Activated gamma-delta T cell treated with anti-CD3 and anti-CD28 coated beads, Interleukin-2, amount 50 U/mL, for 16 hours (primary cell): Measurements from ENCODE around the gene EIF4H.
A peak's percentile ranks its signal among the peaks of the same experiment; 100 is the strongest.
"Not testable (repeated sequence)": the region's sequence is repeated elsewhere in the genome, so short reads cannot be mapped to it uniquely, and the experiment has no call there.

ENCODE experiments used
- DNase-seq: peaks from one replicate; pipeline ENCODE4 v3.0.0-alpha.2; 2020; ENCODE audit warnings: low read depth

Gene EIF4H

DNA sequence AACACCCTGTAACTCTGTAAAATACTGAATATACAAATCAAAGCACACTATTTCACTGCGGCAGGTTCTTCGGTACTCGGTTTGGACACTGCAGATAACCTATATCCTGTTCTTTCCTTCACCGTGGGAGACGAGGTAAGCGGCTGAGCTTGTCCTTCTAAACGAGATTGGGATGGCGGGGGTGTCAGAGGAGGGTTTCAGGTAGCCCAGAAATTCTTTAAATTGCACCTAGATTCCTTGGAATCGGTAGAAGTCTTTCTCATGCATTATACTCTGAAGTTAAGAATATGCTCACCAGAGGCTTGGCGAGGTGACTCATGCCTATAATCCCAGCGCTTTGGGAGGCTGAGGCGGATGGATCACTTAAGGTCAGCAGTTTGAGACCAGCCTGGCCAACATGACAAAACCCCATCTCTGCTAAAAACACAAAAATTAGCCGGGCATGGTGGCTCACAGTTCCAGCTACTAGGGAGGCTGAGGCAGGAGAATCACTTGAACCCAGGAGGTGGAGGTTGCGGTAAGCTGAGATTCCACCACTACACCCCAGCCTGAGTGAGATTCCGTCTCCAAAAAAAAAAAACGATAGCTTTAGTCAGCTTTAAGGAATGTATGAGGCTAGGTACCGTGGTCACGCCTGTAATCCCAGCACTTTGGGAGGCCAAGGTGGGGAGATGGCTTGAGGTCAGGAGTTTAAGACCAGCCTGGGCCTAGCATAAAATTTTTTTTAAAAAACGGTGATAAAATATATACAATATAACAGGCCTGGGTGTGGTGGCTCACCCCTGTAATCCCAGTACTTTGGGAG is 25.6 kb downstream of the EIF4H start:
- DNase-seq = no peak

DNA sequence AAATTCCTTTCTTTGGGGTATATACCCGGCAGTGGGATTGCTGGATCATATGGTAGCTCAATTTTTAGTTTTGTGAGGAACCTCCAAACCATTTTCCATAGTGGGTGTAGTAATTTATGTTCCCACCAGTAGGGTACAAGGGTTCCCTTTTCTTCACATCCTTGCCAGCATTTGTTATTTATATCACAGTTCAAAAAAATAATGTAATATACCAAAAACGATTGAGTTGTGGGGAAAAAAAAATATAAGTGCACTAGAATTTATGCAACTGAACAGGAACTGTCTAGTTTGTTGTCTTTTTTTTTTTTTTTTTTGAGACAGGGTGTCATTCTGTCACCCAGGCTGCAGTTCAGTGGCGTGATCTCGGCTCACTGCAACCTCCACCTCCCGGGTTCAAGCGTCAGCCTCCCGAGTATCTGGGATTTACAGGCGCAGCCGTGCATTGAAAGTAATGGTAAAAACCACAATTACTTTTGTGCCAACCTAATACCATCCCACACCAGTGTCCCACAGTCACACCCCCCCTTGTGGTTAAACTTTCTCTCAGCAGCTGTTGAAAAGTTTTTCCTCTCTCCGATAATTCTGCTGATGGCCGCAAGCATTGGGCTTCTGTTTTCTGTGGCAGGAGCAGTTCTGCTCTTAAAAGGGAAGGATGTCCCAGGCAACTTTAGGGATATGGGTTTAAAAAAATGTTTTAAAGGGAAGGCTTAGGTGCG is 28.8 kb downstream of the EIF4H start:
- no peak for DNase-seq

DNA sequence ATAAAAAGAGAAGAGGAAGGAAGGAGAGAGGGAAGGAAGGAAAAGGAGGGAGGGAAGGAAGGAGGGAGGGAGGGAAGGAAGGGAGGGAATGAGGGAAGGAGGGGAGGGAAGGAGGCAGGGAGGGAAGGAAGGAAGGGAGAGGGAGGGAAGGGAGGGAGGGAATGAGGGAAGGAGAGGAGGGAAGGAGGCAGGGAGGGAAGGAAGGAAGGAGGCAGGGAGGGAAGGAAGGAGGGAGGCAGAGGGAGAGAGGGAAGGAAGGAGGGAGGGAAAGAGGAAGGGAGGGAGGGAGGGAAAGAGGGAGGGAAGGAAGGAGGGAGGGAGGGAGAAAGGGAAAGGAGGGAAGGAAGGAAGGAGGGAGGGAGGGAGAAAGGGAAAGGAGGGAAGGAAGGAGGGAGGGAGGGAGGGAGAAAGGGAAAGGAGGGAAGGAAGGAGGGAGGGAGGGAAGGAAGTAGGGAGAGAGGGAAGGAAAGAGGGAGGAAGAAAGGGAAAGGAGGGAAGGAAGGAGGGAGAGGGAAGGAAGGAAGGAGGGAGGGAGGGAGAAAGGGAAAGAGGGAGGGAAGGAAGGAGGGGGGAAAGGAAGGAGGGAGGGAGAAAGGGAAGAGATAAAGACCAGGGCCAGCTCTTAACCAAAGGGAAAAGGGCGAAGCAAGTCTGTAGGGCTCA is 29.9 kb downstream of the EIF4H start:
- no peak for DNase-seq

DNA sequence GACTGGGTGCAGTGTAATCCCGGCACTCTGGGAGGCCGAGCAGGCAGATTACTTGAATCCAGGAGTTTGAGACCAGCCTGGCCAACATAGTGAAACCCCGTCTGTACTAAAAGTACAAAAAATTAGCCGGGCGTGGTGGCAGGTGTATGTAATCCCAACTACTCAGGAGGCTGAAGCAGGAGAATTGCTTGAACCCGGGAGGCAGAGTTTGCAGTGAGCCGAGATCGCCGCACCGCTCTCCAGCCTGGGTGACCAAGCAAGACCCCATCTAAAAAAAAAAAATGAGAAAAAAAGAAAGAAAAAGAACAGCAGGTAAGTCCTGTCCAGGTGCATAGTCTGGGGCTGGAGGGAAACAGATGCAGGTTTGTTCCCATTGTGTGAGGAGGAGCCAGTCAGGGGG is 31.9 kb downstream of the EIF4H start:
- DNase-seq = not testable (repeated sequence)

DNA sequence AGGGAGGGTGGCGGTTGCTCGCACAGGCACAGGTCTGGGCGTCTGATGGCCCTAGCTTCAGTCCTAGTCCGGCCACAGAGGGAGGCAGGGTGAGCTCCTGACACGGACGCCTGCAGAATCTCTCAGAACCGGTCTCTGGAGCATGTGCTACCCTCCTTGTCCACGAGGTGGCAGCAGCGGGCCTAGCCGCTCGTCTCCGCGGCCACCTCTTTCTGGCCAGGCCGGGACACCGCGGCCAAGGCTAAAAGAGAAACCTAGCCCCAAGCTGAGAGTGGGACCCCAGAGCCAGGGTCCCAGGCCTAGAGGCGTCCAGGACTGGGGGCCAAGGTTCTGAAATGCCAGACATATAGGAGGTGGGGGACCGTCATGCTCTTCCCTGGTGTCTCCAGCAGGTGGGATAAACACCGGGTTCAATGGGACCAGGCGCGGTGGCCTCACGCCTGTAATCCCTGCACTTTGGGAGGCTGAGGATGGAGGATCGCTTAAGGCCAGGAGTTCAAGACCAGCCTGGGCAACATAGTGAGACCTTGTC is 32.5 kb downstream of the EIF4H start:
- peak; percentile 77 for DNase-seq

DNA sequence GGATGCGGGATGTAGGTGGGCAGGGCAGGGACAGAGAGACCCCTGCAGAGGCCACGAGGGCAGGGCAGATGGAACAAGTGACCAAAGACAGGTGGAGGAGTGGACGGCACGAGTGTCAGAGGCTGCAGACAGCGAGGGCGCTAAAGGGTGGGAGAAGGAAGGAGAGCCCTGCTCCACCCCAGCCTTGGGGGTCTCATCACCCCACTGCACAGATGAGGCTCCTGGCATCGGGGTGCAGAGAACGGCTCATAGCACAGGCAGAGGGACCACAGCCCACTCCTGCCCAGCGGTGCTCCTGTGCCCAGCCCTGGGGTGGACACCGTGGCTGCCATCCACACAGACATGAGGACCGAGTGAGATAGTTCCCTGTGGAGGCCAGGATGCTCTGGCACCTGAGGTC is 33.4 kb downstream of the EIF4H start:
- DNase-seq = no peak

DNA sequence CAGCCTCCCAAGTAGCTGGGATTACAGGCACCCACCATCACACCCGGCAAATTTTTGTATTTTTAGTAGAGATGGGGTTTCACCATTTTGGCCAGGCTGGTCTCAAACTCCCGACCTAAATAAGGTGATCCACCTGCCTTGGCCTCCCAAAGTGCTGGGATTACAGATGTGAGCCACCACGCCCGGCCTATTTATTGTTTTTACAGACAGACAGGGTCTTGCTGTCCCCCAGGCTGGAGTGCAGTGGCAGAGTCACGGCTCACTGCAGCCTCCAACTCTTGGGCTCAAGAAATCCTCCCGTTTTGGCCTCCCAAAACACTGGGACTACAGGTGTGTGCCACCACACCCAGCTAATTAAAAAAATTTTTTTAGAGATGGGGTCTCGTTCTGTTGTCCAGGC is 34.1 kb downstream of the EIF4H start:
- DNase-seq = not testable (repeated sequence)

DNA sequence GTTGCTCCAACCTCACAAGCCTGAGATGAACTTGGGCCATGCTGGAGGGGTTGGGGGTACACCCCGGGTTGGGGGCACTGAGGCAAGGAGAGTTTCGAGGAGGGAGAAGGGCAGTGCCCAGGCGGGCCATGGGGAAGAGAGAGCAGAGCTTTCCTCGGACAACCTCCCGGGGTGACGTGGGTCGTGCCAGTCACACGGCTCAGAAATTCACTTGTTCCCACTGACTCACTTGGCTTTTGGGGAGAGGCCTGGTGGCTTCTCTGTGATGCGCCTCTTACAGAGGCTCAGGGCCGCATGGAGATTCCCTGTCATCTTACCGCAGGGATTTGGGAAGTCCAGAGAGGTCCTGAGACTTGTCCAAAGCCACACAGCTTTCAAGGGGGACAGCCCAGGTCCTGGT is 38.5 kb downstream of the EIF4H start:
- no peak for DNase-seq

DNA sequence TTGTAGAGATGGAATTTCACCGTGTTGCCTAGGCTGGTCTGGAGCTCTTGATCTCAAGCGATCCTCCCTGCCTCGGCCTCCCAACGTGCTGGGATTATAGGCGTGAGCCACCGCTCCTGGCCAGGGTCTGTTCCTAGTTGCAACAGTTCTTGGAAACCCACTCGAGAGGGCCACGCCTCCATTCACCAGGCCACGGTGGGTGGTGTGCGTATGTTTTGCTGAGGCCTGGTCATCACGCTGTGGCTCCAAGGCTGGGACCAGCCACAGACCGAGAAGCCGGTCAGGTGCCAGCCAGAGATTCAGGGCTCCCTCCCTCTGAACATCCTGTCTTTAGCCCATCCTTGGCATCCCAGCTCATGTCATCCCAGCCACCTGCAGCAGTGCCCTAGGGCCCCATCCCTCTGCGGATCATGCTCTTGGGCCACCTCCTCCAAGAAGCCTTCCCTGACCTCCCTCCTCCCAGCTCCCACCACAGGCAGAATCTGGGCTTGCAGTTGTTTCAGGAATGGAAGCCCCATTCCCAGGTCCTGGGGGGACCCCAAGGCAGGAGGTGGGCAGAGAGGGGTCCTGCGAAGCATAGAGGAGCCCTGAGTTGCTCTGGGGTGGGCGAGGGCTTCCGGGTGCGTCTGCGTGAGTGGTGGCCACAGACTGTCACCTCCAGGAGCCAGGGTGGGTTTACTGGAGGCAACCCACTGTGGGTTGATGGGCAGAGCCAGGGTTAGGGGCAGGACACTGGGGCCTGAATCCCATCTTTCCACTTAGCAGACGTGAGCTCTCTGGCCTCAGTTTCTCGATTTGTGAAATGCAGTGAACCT is 40.9 kb downstream of the EIF4H start:
- DNase-seq = no peak

DNA sequence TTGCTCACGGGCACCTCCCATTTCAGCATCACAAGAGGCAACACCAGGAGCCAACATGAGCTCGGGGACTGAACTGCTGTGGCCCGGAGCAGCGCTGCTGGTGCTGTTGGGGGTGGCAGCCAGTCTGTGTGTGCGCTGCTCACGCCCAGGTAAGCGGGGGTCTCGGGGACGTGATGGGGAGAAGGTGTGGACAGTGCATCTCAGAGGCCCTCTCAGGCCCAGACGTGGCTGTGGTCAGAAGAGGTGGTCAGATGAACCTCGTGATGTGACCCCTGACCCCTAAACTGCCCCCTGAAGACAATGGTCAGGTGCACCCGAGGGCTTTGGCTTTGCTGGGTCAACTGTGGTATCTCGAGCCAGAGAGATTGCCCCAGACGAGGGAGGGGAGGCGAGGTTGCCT is 41.8 kb downstream of the EIF4H start:
- DNase-seq = no peak

DNA sequence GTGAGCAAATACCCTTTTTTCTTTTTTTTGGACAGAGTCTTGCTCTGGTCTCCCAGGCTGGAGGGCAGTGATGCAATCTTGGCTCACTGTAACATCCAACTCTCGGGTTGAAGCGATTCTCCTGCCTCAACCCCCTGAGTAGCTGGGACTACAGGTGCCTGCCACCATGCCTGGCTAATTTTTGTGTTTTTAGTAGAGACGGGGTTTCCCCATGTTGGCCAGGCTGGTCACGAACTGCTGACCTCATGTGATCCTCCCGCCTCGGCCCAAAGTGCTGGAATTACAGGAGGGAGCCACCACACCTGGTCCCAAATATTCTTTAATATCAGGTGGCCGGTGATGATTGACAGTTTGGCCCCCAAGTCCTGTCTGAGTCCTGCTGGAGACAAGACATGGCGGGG is 42.2 kb downstream of the EIF4H start:
- DNase-seq = no peak

DNA sequence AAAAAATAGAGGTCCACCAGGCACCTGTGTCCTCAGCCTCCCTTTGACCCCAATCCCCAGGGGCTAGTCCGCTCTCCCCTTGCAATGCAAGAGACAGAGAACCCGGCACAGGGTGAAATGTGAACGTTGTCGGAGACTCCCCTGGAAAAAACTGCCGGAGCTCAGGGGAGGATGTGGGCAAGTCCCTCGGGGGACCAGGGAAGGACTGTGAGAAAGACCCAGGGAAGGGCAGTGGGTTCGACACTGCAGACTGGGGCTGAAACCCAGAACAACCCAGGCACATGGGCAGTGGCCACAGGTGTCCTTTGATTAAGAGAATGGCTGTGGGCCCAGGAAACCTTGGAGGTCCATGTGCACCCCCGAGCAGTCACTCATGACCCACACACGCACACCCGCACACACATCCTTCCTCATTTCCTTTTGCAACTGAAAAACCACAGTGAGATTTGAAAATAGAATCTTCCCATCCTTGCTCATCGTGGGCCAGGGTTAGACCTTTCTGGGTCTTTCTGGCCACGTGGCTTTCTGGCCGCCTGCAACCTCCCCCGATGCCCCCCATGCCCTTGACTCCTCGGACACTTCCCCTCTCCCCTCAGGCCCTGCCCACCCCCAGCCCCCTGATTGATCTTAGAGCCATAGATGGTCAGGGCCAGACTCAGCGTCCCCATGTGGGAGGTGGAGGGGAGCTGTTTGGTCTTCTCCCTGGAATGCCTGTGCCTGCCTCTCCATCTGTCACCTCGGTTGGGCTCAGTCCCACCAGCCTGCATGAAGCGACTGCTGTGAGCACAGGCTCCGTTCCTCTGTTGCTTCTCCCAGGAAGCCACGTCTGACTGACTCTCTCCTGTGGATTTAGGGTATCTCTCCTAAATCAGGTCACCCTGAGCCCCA is 43.5 kb downstream of the EIF4H start:
- no peak for DNase-seq

DNA sequence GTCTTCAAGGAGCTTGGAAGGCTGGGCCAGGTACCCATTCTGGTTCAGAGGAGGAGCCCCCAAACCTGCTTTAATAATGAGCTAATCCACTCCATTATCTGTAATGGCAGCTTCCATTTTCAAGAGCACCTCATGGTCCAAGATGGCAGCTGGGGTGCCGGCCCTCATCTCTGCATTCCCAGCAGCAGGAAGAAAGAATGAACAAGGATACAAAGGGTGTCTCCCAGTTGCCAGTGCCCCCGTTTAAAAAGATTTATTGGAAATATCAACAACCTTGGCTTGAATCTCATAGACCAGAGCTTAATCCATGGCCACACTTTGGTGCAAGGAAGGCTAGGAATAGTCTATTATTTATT is 44.2 kb downstream of the EIF4H start:
- DNase-seq = no peak

DNA sequence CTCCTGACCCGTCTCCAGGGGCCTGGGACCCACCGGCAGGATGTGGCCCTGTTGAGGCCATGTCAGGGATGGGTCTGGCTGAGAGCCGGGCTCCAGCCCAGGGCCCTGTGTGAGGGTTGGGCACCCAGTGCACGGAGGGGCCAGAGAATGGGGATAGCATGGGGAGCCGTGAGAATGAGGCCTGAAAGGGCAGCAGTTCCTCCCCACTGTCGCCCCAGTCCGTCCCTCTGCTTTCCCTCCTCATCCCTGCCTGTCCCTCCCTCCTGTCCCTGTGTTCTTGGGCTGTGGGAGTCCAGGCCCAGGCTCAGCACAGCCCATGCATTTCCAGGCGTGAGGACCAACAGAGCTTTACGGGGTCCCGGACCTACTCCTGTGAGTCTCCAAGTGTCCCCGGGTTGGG is 45.3 kb downstream of the EIF4H start:
- no peak for DNase-seq

DNA sequence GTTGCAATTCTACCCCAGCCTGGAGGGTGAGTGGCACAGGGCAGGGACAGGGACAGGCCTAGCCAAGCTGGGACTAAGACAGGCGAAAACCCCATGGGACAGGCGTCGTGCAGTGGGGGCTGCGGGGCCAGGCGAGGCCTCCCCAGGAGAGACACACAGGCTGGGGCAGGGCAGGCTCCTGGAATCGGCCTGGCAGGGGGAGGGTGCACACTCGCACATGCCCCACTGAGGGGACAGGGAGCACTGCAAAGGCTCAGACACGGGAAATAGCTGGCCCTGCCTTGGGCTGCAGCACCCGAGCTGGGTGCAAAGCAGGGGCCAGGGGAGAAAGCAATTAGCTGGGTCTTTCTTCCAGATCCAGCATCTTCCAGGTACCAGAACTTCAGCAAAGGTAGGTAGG is 46.1 kb downstream of the EIF4H start:
- no peak for DNase-seq

DNA sequence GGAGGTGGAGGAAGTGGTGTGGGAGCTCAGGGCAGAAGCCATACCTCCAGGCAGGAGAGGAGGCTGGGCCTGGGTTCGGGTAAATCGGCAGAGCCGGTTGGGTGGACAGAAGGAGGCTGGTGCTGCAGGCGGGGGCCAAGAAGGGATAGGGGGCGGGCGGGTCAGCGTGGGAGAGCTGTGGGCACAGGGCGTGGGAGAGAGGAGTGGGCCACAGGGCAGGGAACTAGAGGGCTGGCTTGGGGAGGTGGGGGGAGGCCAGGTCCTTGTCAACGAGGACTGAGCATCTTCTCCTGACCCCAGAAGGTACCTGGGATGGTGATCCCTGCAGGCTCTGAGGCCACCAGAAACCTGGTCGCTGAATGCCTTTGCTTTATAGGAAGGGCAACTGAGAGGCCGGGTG is 47.6 kb downstream of the EIF4H start:
- no peak for DNase-seq

DNA sequence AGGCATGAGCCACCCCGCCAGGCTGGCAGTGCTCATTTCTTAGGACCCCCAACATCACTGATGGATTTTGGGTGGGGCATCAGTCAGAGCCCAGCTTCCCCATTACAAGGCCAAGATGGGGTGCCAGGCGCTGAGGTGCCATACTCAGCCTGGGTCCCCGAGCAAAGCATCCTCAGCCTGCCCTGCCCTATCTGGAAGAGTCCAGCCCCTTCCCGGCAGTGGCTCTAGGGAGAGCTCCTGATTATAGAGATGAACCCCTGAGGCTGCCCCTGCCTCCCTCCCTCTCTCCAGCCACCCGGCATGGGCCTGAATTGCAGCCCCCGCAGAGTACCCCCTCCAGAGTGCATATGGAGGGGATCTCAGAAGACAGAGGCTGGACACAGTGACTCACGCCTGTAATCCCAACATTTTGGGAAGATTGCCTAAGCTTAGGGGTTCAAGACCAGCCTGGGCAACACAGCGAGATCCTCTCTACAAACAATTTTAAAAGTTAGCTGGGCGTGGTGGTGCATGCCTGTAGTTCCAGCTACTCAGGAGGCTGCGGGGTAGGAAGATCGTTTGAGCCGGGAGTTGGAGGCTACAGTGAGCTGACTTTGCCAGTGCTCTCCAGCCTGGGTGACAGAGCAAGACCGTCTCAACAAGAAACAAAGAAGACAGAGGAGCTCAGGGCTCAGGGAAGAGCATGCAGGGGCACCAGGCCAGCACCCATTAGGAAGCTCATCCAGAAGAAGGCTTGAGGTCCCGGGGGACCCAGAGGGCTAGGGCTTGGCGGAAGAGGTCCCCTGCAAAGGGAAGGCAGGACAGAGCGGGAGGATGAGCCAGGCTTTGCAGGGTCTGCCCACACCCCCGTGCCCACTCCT is 48.9 kb downstream of the EIF4H start:
- DNase-seq = no peak

DNA sequence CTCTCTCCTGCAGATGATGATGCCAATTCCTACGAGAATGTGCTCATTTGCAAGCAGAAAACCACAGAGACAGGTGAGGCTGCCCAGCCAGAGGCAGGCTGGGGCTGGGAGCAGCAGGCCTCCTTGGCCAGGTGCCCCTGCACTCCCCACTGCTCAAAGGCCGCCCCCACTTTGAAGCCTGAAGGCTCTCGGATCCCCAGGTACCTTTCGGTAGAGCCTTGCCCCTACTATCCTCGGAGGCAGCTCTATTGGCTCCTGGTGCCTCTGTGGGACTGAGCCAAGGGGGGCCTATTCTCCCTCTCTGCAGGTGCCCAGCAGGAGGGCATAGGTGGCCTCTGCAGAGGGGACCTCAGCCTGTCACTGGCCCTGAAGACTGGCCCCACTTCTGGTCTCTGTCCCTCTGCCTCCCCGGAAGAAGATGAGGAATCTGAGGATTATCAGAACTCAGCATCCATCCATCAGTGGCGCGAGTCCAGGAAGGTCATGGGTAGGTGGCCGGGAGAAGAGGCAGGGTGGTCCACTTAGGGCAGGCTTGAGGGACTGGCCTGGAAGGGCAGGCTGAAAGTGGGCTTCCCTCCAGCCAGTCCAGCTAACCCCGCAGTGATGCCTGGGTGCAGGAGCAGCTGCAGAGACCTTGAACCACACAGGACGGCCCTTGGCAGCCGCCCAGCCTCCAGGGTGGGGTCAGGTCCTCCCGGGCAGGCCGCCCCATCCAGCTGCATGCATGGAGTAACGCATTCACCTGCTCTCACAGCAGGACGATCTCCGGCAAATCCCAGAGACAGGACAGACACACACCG is 49.8 kb downstream of the EIF4H start:
- no peak for DNase-seq

DNA sequence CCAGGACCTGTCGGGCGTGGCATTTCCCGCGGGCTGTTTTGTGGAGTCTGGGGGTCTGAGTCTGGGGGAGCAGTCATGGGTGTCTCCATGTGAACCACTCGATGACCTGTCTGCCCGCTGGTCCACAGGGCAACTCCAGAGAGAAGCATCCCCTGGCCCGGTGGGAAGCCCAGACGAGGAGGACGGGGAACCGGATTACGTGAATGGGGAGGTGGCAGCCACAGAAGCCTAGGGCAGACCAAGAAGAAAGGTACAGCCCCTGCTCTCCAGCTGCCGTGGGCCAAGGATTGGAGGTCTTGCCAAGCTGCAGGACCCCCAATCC is 50.3 kb downstream of the EIF4H start:
- DNase-seq = no peak
